SK-N-SH treated with all-trans-retinoic acid at 6 μM for 48 hours (cell line): ENCODE results near the gene YPEL1.

Experiments
- ARNTL ChIP-seq: fragments of 450-650 bp; formaldehyde crosslinking; IDR thresholded peaks from 2 replicates; pipeline ENCODE4 v1.5.0; 2020; ENCODE audit warnings: low read depth, mild to moderate bottlenecking, moderate library complexity, borderline replicate concordance
- ESRRG ChIP-seq: fragments of 250-450 bp; sonication (Bioruptor Pico); IDR thresholded peaks from 2 replicates; pipeline ENCODE4 v1.6.1; 2021; ENCODE audit warnings: mild to moderate bottlenecking
- GLIS3 ChIP-seq: fragments of 250-450 bp; sonication (Bioruptor Pico); IDR thresholded peaks from 2 replicates; pipeline ENCODE4 v1.5.0; 2020; ENCODE audit warnings: mild to moderate bottlenecking, moderate library complexity
- RARB ChIP-seq: fragments of 250-450 bp; sonication (Bioruptor Pico); IDR thresholded peaks from 2 replicates; pipeline ENCODE4 v1.8.0; 2021; ENCODE audit warnings: mild to moderate bottlenecking, moderate library complexity
- TOX ChIP-seq: fragments of 250-450 bp; sonication (Bioruptor Pico); IDR thresholded peaks from 2 replicates; pipeline ENCODE4 v1.8.0; 2021; ENCODE audit warnings: mild to moderate bottlenecking, moderate library complexity, borderline replicate concordance
- TF ChIP-seq, protein P1 (sequence below): fragments of 250-450 bp; sonication (Bioruptor Pico); IDR thresholded peaks from 2 replicates; pipeline ENCODE4 v1.8.0; 2020; ENCODE audit warnings: mild to moderate bottlenecking, moderate library complexity, borderline replicate concordance
- TF ChIP-seq, protein P2 (sequence below): fragments of 250-450 bp; sonication (Bioruptor Pico); IDR thresholded peaks from 2 replicates; pipeline ENCODE4 v1.5.1; 2020; ENCODE audit warnings: low read depth, mild to moderate bottlenecking, moderate library complexity

DNA sequence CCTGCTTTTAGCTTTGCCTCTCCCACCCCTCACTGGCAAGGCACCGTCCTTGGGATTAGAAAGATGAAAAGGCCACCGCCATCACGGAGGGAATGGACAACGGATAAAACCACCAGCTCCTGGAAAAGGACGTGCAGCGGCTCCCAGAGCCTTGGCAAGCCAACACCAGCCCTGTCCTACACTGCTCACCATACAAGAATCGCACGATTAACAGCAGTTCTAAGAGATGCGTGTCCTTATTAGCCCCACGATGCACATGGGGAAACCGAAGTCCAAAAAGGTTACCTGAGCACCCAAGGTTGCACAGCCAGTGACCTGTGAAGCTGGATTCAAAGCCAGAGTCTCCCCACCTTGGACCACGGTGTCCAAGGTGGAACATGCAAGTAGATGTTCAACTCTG is 7.3 kb downstream of the YPEL1 start:
- TF ChIP-seq, protein P1, sequence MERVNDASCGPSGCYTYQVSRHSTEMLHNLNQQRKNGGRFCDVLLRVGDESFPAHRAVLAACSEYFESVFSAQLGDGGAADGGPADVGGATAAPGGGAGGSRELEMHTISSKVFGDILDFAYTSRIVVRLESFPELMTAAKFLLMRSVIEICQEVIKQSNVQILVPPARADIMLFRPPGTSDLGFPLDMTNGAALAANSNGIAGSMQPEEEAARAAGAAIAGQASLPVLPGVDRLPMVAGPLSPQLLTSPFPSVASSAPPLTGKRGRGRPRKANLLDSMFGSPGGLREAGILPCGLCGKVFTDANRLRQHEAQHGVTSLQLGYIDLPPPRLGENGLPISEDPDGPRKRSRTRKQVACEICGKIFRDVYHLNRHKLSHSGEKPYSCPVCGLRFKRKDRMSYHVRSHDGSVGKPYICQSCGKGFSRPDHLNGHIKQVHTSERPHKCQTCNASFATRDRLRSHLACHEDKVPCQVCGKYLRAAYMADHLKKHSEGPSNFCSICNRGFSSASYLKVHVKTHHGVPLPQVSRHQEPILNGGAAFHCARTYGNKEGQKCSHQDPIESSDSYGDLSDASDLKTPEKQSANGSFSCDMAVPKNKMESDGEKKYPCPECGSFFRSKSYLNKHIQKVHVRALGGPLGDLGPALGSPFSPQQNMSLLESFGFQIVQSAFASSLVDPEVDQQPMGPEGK (CRISPR knock-in tag), result no peak
- TF ChIP-seq ESRRG (CRISPR knock-in tag), result no peak
- TF ChIP-seq TOX, result no peak
- TF ChIP-seq, protein P2, sequence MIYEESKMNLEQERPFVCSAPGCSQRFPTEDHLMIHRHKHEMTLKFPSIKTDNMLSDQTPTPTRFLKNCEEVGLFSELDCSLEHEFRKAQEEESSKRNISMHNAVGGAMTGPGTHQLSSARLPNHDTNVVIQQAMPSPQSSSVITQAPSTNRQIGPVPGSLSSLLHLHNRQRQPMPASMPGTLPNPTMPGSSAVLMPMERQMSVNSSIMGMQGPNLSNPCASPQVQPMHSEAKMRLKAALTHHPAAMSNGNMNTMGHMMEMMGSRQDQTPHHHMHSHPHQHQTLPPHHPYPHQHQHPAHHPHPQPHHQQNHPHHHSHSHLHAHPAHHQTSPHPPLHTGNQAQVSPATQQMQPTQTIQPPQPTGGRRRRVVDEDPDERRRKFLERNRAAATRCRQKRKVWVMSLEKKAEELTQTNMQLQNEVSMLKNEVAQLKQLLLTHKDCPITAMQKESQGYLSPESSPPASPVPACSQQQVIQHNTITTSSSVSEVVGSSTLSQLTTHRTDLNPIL (CRISPR knock-in tag), result no peak
- no peak for TF ChIP-seq RARB (CRISPR knock-in tag)
- no peak for TF ChIP-seq GLIS3 (CRISPR knock-in tag)
- TF ChIP-seq ARNTL, result no peak
